ENCODE results near the gene C16orf74. TPM values are rescaled to one million over a fixed set of nuclear protein-coding genes. Genes with fewer than 3 reads are reported as not detected.

Gene C16orf74
- polyA plus RNA-seq, 3 donors, result 3.0 to 3.7 (median 3.4) TPM

GRCh38 chr16:85720302-85720637 lies 30.6 kb downstream of the C16orf74 start:
- DNase-seq (ENCODE audit: low read depth in 3 of 3, low spot score in 2 of 3), result no peak

DNA sequence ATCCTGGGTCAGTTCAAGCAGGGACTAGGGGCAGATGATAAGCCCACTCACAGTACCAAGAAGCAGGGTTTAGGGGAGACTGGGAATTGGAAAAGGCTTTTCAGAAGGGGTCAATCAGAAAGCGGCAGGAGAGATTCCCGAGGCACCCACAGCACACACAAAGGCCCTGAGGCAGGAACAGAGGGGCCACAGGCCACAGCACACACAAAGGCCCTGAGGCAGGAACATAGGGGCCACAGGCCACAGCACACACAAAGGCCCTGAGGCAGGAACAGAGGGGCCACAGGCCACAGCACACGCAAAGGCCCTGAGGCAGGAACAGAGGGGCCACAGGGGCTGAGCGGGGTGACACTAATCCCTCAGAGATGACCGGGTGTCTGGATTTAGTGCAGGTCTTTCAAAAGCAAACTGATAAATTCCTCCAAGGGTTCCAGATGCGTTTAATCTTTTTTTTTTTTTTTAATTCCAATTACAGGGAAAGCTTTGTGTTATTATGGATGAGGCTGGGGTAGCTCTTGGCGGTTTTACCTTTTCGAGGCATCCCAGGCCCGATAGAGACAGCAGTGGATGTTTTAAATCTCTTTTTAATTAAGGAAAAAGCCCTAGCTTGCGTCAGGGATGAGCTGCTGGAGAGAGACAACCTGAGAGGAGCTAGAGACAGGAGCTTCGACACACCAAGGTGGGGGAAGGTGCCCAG lies 31.1 kb downstream of the C16orf74 start:
- DNase-seq (ENCODE audit: low read depth in 3 of 3, low spot score in 2 of 3), result no peak

GRCh38 chr16:85718682-85719081 lies 32.2 kb downstream of the C16orf74 start:
- no peak for DNase-seq (ENCODE audit: low read depth in 3 of 3, low spot score in 2 of 3)

- DNase-seq (ENCODE audit: low read depth in 3 of 3, low spot score in 2 of 3), result no peak
These were observed 32.8 kb downstream of the C16orf74 start for GRCh38 chr16:85718153-85718477.

GRCh38 chr16:85717393-85718152 lies 33.3 kb downstream of the C16orf74 start:
- DNase-seq (ENCODE audit: low read depth in 3 of 3, low spot score in 2 of 3), result peak in 1 of 3 donors; percentile 44

- no peak for DNase-seq (ENCODE audit: low read depth in 3 of 3, low spot score in 2 of 3)
These were observed 34.2 kb downstream of the C16orf74 start for GRCh38 chr16:85716680-85717038.

DNA sequence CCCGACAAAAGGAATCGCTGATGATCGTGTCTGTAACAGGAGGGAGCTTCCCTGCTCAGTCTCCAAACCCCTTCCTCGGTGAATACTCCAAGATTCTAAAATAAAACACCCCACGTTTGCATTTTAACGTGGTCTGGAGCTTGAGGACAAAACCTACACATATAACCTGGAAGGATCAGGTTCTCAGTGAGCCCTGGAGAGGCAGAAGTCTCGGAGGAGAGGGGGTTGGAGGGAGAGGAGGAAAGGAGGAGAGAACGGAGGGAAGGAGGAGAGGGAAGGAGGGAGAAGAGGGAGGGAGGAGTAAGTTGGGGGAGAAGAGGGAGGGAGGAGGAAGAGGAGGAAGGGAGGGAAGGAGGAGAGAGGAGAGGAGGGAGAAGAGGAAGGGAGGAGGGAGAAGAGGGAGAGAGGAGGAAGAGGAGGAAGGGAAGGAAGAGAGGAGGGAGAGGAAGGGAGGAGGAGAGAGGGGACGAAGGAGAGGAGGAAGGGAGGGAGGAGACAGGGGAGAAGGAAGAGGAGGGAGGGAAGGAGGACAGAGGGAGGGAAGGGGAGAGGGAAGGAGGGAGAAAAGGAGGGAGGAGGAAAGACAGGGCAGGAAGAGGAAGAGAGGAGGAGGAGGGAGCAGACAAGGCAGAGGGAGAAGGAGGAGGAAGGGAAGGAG lies 34.7 kb downstream of the C16orf74 start:
- DNase-seq (ENCODE audit: low read depth in 3 of 3, low spot score in 2 of 3), result no peak

GRCh38 chr16:85715169-85716021 lies 35.5 kb downstream of the C16orf74 start:
- DNase-seq (ENCODE audit: low read depth in 3 of 3, low spot score in 2 of 3), result no peak

DNA sequence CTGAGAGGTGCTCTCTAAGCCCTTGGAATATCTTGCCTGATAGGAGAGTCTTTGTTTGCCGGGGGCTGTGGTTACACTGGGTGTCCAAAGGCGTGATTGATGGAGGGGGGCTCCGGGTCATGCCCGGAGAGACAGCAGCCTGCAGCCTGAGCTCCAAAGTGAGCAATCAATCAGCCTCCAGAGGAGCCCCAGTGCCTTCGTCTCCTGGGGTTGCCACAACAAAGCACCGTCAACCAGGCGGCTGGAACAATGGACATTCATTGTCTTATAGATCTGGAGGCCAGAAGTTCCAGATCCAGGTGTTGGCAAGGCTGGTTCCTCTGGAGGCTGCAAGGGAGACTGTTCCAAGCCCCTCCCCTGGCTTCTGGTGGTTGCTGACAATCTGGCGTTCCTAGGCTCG lies 38.1 kb downstream of the C16orf74 start:
- no peak for DNase-seq (ENCODE audit: low read depth in 3 of 3, low spot score in 2 of 3)

DNA sequence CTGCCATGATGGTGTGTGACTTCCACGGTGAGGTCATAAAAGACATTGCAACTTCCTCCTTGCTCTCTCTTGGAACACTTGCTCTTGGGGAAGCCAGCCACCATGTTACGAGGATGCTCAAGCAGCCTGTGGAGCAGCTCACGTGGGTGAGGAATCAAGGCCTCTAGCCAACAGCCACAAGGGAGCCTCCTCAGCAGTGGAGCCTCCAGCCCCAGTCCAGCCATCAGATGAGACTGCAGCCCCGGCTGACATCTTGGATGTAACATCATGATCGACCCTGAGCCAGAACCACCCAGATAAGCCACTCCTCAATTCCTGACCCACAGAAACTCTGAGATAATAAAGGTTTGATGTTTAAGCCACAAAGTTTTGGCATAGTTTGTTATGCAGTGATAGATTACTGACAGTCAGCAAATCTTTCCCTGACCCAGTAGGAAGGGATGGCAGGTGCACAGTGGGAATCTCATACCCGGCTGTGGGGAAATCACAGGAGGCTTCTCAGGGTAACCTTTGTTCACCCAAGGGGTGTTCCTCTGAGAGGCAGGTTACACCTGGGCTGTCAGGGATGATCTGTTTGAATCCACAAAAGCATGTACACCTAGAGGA lies 38.8 kb downstream of the C16orf74 start:
- DNase-seq (ENCODE audit: low read depth in 3 of 3, low spot score in 2 of 3), result no peak

GRCh38 chr16:85710732-85711131 lies 40.2 kb downstream of the C16orf74 start:
- DNase-seq (ENCODE audit: low read depth in 3 of 3, low spot score in 2 of 3), result no peak

- DNase-seq (ENCODE audit: low read depth in 3 of 3, low spot score in 2 of 3), result no peak
These were observed 40.9 kb downstream of the C16orf74 start for GRCh38 chr16:85709766-85710585.

GRCh38 chr16:85708338-85708737 lies 42.6 kb downstream of the C16orf74 start:
- no peak for DNase-seq (ENCODE audit: low read depth in 3 of 3, low spot score in 2 of 3)

DNA sequence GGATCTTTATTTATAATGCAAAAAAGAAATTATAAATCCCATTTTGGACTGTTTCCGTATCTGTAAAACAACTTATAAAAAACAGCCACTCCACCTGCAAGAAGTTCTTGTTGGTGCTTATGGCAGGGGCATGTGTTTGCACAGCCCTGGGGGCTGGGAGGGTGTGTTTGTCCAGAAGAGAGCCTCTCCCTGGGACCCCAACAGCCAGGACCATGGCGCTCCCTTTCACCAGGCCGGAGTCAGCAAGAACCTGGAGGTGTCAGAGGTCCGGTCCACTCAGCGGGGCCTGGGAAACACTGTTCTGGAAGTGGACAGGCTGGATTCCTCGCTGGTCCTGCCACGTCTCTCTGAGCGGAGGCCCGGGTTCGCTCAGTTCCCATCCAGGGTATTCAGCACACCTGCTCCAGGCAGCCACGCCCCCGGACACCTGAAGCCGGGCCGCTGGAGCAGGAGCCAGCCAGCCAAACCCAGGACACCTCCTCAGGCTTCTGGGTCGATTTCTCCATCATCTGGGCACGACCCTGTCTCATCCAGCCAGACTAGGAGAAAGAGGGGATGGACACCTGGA lies 43.3 kb downstream of the C16orf74 start:
- no peak for DNase-seq (ENCODE audit: low read depth in 3 of 3, low spot score in 2 of 3)

DNA sequence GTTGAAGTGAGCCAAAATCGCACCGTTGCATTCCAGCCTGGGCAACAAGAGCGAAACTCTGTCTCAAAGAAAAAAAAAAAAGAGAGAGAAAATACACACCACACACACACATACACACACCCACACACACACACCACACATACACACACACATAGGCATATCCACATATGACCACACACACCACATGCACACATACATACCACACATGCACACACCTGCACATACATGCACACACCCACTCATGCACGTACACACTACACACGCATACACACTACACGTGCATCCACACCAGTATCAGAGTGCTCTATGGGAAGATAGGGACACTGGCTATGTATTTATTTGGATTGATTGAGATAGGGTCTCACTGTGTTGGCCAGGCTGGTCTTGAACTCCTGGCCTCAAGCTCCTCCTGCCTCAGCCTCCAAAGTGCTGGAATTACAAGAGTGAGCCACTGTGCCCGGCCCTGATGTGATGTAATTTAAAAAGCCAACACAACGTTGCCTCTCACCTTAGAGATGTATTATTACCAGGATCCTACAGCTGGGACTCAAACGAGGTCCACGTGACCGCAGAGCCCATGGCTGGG lies 44.4 kb downstream of the C16orf74 start:
- DNase-seq (ENCODE audit: low read depth in 3 of 3, low spot score in 2 of 3), result no peak

- no peak for DNase-seq (ENCODE audit: low read depth in 3 of 3, low spot score in 2 of 3)
These were observed 45.7 kb downstream of the C16orf74 start for GRCh38 chr16:85704900-85705846.

DNA sequence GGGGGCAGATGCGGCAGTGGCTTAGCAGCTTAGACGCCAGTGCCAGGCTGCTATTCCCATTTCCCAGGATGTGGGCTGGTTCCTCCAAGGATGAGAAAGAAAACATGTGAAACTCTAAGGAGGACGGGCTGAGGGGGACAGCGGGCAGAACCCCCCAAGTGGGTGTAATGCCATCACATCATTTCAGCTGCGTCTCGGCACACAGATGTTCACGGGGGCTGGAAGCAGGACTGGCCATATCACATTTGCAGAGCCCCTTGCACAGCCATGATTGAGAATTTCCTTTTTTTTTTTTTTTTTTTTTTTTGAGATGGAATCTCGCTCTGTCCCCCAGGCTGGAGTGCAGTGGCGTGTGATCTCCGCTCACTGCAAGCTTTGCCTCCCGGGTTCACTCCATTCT lies 46.9 kb downstream of the C16orf74 start:
- DNase-seq (ENCODE audit: low read depth in 3 of 3, low spot score in 2 of 3), result no peak

- DNase-seq (ENCODE audit: low read depth in 3 of 3, low spot score in 2 of 3), result no peak
These were observed 51.3 kb downstream of the C16orf74 start for GRCh38 chr16:85699628-85700027.

Data from right renal cortex interstitium (tissue), 3 donors.